ENCODE measurements around the gene LRMDA. TPM values are rescaled to one million over a fixed set of nuclear protein-coding genes. Genes with fewer than 3 reads are reported as not detected.

The LRMDA gene
- total RNA-seq, 1 donor from 2014 or later: 0.96 TPM

GRCh38 chr10:75788394-75789205 is 357.2 kb downstream of the LRMDA start:
- H3K27me3 ChIP-seq: no peaks in the 10 kb centered on the region
- DNase-seq (ENCODE audit: low spot score in 2 of 2): no peak
- intact Hi-C loops (cut with DNase I): no loop called here
- TF ChIP-seq, protein P1, sequence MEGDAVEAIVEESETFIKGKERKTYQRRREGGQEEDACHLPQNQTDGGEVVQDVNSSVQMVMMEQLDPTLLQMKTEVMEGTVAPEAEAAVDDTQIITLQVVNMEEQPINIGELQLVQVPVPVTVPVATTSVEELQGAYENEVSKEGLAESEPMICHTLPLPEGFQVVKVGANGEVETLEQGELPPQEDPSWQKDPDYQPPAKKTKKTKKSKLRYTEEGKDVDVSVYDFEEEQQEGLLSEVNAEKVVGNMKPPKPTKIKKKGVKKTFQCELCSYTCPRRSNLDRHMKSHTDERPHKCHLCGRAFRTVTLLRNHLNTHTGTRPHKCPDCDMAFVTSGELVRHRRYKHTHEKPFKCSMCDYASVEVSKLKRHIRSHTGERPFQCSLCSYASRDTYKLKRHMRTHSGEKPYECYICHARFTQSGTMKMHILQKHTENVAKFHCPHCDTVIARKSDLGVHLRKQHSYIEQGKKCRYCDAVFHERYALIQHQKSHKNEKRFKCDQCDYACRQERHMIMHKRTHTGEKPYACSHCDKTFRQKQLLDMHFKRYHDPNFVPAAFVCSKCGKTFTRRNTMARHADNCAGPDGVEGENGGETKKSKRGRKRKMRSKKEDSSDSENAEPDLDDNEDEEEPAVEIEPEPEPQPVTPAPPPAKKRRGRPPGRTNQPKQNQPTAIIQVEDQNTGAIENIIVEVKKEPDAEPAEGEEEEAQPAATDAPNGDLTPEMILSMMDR (IDR thresholded peaks at IDR 0.05): no peak
- peaks cover 0 to 10% of the 10 kb centered on the region in 2 donors for H3K4me1 ChIP-seq
- H3K36me3 ChIP-seq: no peaks in the 10 kb centered on the region
- peak overlapping the region; percentile 27 to 66 for H3K27ac ChIP-seq
- H3K4me3 ChIP-seq: peak overlapping the region in 1 of 2 donors; percentile 10
- H3K9me3 ChIP-seq: no peaks in the 10 kb centered on the region

DNA sequence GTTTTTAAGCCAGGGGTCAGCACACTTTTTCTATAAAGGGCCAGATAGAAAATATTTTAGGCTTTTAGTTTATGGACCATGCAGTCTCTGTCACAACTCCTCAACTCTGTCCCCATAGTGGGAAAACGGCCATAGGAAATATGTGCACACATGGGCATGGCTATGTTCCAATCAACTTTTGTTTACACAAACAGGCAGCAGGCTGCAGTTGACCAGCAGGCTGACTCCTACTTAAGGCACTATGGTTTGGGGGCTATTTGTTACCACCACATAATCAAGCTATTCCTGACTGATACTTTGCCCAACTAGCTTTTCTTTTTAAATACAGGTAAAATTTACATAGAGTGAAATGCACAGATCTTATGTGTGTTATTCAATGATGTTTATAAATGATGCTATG is 362.4 kb downstream of the LRMDA start:
- Histone ChIP-seq H3K4me3 (no peak overlapping the region), H3K36me3 (no peaks in the 10 kb centered on the region), H3K9me3 (peaks cover 0 to 19% of the 10 kb centered on the region in 2 donors), H3K27me3 (no peaks in the 10 kb centered on the region), H3K4me1 (peaks cover 0 to 8% of the 10 kb centered on the region in 2 donors), H3K27ac (no peak overlapping the region)
- TF ChIP-seq, protein P1 (IDR thresholded peaks at IDR 0.05): no peak
- intact Hi-C loops (cut with DNase I): no loop called here
- DNase-seq (ENCODE audit: low spot score in 2 of 2): no peak

DNA sequence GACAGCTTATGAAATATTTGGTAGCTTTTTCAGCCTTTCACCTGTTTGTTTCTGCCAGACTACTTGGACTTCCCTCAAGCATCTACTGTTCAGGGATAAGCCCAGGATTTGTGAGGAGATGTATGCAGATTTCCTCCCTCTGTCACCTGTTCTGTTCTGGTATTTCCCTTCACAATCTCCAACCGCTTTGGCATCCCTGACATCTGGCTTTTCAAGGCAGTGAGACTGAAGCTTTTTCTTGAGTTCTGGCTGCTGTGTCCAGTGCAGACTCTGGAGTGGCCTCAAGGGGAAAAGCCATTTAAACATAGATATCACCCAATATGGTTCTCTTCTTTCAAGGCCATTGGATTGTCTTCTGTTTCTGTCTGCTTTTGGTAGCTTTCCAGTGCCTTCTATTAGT is 369.7 kb downstream of the LRMDA start:
- intact Hi-C loops (cut with DNase I): no loop called here
- no peak overlapping the region for H3K4me3 ChIP-seq
- no peaks in the 10 kb centered on the region for H3K4me1 ChIP-seq
- no peaks in the 10 kb centered on the region for H3K27me3 ChIP-seq
- TF ChIP-seq, protein P1 (IDR thresholded peaks at IDR 0.05): no peak
- H3K36me3 ChIP-seq: no peaks in the 10 kb centered on the region
- no peak overlapping the region for H3K27ac ChIP-seq
- no peak for DNase-seq (ENCODE audit: low spot score in 2 of 2)
- H3K9me3 ChIP-seq: peaks cover 0 to 16% of the 10 kb centered on the region in 2 donors

GRCh38 chr10:75801661-75802060 is 370.2 kb downstream of the LRMDA start:
- Histone ChIP-seq H3K27me3 (no peaks in the 10 kb centered on the region), H3K36me3 (no peaks in the 10 kb centered on the region), H3K9me3 (peaks cover 0 to 11% of the 10 kb centered on the region in 2 donors), H3K4me1 (no peaks in the 10 kb centered on the region), H3K4me3 (no peak overlapping the region), H3K27ac (no peak overlapping the region)
- intact Hi-C loops (cut with DNase I): no loop called here
- TF ChIP-seq, protein P1 (IDR thresholded peaks at IDR 0.05): no peak
- DNase-seq (ENCODE audit: low spot score in 2 of 2): no peak

GRCh38 chr10:75803121-75803520 is 371.7 kb downstream of the LRMDA start:
- TF ChIP-seq, protein P1 (IDR thresholded peaks at IDR 0.05): no peak
- Histone ChIP-seq H3K4me1 (no peaks in the 10 kb centered on the region), H3K27ac (no peak overlapping the region), H3K9me3 (no peaks in the 10 kb centered on the region), H3K36me3 (no peaks in the 10 kb centered on the region), H3K4me3 (no peak overlapping the region), H3K27me3 (no peaks in the 10 kb centered on the region)
- intact Hi-C loops (cut with DNase I): no loop called here
- DNase-seq (ENCODE audit: low spot score in 2 of 2): no peak

Data from ascending aorta (tissue), 2 donors.